Measurements from ENCODE around the gene L3MBTL4. TPM values are rescaled to one million over a fixed set of nuclear protein-coding genes. Genes with fewer than 3 reads are reported as not detected.

The L3MBTL4 gene
- total RNA-seq, 1 donor from 2014 or later: not detected

DNA sequence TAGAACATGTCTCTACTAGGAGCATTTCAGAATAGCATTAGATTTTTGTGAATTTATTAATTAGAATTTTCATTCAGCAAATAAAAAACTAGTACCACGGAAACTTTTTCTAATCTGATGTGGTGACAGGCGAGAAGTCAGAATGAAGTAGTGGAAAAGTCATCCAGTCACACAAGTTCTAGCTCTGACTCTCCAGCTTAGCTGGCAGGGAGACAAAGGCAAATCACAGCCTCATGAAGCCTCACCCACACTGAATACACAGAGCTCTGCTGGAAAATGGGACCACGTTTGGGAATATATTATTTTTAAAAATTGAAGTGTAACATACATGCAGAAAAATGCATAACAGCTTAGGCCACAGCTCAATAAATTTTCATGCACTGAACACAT, 86.1 kb downstream of the L3MBTL4 start:
- Histone ChIP-seq H3K4me3 (no peak overlapping the region), H3K27me3 (no peaks in the 10 kb centered on the region), H3K4me1 (no peaks in the 10 kb centered on the region), H3K27ac (no peak overlapping the region), H3K36me3 (no peaks in the 10 kb centered on the region), H3K9me3 (peaks cover 0 to 3% of the 10 kb centered on the region in 2 donors)
- no peak for DNase-seq (ENCODE audit: low spot score in 2 of 2)
- intact Hi-C loops (cut with DNase I): no loop called here
- TF ChIP-seq, protein P1, sequence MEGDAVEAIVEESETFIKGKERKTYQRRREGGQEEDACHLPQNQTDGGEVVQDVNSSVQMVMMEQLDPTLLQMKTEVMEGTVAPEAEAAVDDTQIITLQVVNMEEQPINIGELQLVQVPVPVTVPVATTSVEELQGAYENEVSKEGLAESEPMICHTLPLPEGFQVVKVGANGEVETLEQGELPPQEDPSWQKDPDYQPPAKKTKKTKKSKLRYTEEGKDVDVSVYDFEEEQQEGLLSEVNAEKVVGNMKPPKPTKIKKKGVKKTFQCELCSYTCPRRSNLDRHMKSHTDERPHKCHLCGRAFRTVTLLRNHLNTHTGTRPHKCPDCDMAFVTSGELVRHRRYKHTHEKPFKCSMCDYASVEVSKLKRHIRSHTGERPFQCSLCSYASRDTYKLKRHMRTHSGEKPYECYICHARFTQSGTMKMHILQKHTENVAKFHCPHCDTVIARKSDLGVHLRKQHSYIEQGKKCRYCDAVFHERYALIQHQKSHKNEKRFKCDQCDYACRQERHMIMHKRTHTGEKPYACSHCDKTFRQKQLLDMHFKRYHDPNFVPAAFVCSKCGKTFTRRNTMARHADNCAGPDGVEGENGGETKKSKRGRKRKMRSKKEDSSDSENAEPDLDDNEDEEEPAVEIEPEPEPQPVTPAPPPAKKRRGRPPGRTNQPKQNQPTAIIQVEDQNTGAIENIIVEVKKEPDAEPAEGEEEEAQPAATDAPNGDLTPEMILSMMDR (IDR thresholded peaks at IDR 0.05): no peak

DNA sequence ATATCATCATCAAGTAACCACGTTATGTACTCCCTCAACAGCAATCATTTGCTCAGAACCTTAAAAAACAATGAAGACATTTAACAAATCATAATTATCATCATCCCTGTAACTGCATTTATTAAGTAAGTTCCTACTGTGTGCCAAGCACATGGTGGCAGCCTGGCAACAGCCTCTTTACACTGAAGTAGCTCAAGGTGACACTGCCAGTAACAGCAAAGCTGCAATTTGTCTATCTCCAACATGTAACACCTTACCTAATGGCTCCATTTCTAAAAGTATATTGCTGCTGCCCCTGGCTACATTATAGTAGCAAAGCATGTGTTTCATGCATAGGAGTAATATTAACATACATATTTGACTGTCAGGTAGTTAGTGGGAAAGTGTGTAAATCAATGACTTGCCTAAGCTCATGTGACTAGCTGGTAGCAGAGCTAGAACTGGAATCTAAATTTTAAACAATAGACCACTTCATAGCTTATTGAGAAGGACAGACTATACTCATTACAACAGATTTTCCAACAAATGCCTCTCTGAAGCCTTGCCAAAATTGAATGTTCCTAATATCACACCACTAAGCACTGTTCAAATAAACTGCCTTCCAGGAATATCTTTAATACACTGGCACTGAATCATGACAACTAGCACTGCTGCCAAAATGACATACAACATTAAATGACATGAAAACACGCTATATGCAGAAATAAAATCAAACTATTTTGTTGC, 86.7 kb downstream of the L3MBTL4 start:
- Histone ChIP-seq H3K27ac (no peak overlapping the region), H3K4me1 (no peaks in the 10 kb centered on the region), H3K27me3 (no peaks in the 10 kb centered on the region), H3K4me3 (no peak overlapping the region), H3K36me3 (no peaks in the 10 kb centered on the region), H3K9me3 (peaks cover 0 to 7% of the 10 kb centered on the region in 2 donors)
- DNase-seq (ENCODE audit: low spot score in 2 of 2): no peak
- intact Hi-C loops (cut with DNase I): no loop called here
- TF ChIP-seq, protein P1 (IDR thresholded peaks at IDR 0.05): no peak

DNA sequence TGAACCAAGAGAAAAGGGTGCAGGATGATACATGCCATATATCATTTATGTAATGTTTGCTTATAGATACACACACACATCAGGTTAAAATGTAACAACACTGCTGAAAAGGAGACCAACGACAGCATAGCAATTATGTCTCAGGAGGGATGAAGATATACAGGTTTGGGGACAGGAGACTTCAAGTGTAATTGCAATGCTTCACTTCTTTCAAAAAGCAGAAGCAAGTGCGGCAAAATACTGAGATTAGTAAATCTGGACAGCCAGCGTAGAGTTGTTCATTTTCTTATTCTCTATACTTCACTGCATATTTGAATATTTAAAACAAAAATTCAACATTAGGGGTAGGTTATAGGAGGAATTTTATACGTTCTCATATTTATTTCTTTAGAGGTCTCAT, 87.2 kb downstream of the L3MBTL4 start:
- no peak overlapping the region for H3K27ac ChIP-seq
- no peaks in the 10 kb centered on the region for H3K27me3 ChIP-seq
- peaks cover 0 to 7% of the 10 kb centered on the region in 2 donors for H3K9me3 ChIP-seq
- H3K36me3 ChIP-seq: no peaks in the 10 kb centered on the region
- intact Hi-C loops (cut with DNase I): no loop called here
- no peaks in the 10 kb centered on the region for H3K4me1 ChIP-seq
- H3K4me3 ChIP-seq: no peak overlapping the region
- DNase-seq (ENCODE audit: low spot score in 2 of 2): no peak
- TF ChIP-seq, protein P1 (IDR thresholded peaks at IDR 0.05): no peak

DNA sequence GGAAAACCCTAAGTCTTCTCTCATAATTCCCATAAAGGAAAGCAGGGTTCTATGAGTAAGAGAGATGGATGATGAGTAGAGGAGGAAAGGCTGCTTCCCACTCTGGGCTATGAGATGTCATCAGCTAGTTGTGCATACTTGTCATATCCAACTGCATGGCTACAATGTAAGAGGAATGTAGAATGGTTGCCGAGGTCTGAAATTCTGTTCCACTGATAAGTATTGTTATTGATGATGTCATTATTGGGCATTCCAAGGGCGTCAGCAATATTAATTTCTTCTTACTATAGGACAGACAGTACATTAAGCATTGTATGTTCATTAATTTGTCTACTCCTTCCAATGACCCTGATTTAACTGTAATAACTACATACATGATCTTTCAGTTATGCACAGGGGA, 88.1 kb downstream of the L3MBTL4 start:
- H3K4me3 ChIP-seq: no peak overlapping the region
- TF ChIP-seq, protein P1 (IDR thresholded peaks at IDR 0.05): no peak
- peaks cover 0 to 7% of the 10 kb centered on the region in 2 donors for H3K9me3 ChIP-seq
- no peaks in the 10 kb centered on the region for H3K4me1 ChIP-seq
- H3K36me3 ChIP-seq: no peaks in the 10 kb centered on the region
- H3K27ac ChIP-seq: no peak overlapping the region
- intact Hi-C loops (cut with DNase I): no loop called here
- DNase-seq (ENCODE audit: low spot score in 2 of 2): no peak
- H3K27me3 ChIP-seq: no peaks in the 10 kb centered on the region

DNA sequence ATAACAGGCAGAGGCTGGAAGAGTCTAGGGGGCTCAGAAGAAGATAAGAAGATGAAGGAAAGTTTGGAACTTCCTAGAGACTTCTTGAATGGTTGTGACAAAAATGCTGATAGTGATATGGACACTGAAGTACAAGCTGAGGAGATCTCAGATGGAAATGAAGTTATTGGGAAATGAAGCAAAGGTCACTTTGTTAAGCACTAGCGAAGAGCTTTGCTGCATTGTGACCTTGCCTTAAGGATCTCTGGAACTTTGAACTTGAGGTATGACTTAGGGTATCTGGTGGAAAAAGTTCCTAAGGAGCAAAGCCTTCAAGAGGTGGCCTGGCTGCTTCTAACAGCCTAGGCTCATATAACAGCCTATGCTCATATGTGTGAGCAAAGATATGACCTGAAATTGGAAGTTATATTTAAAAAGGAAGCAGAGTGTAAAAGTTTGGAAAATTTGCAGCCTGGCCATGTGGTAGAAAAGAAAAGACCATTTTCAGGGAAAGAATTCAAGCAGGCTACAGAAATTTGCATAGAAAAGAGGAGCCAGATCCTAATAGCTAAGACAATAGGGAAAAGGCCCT, 91.3 kb downstream of the L3MBTL4 start:
- Histone ChIP-seq H3K36me3 (no peaks in the 10 kb centered on the region), H3K9me3 (peaks cover 0 to 7% of the 10 kb centered on the region in 2 donors), H3K4me1 (no peaks in the 10 kb centered on the region), H3K27ac (no peak overlapping the region), H3K27me3 (no peaks in the 10 kb centered on the region), H3K4me3 (no peak overlapping the region)
- intact Hi-C loops (cut with DNase I): no loop called here
- DNase-seq (ENCODE audit: low spot score in 2 of 2): no peak
- TF ChIP-seq, protein P1 (IDR thresholded peaks at IDR 0.05): no peak

Data from ascending aorta (tissue), 2 donors.